Calu3 (cell line): Measurements from ENCODE around the gene BICDL2. TPM values are rescaled to one million over a fixed set of nuclear protein-coding genes. Genes with fewer than 3 reads are reported as not detected.

Experiments used
- BruUV-seq: library from RNA; stranded (reverse); fragments of 400-500 nt; replicated peaks from 2 replicates; lab custom pipeline; 2021; lab: Mats Ljungman, UMichigan
- CTCF ChIA-PET: fragments of 300-600 bp; sonication (Branson Sonifier 250); formaldehyde crosslinking; loops from one replicate; lab custom pipeline; 2022; ENCODE audit warnings: antibody characterized with exemption; lab: Charles Lee
- DNase-seq: peaks from one replicate; pipeline ENCODE4 v3.0.0; 2022
- H3K27ac Mint-ChIP-seq: one replicate; pipeline ENCODE4 v1.8.0; 2022; ENCODE audit warnings: mixed read lengths; ENCODE audit not compliant: unreplicated experiment
- H3K27me3 Mint-ChIP-seq: one replicate; pipeline ENCODE4 v1.8.0; 2022; ENCODE audit warnings: mixed read lengths; ENCODE audit not compliant: unreplicated experiment
- H3K36me3 Mint-ChIP-seq: one replicate; pipeline ENCODE4 v1.8.0; 2022; ENCODE audit warnings: mild to moderate bottlenecking, moderate library complexity, mixed read lengths; ENCODE audit not compliant: insufficient read depth, unreplicated experiment
- H3K4me1 Mint-ChIP-seq: one replicate; pipeline ENCODE4 v1.8.0; 2022; ENCODE audit warnings: mild to moderate bottlenecking, low read depth, mixed read lengths; ENCODE audit not compliant: unreplicated experiment
- H3K4me3 Mint-ChIP-seq: one replicate; pipeline ENCODE4 v1.8.0; 2022; ENCODE audit warnings: mild to moderate bottlenecking, low read depth, moderate library complexity, mixed read lengths; ENCODE audit not compliant: unreplicated experiment
- H3K9me3 Mint-ChIP-seq: one replicate; pipeline ENCODE4 v1.8.0; 2022; ENCODE audit warnings: low read depth, mixed read lengths; ENCODE audit not compliant: unreplicated experiment
- CTCF ChIP-seq: fragments of 200-600 bp; IDR thresholded peaks from one replicate; pipeline ENCODE4 v1.8.0; 2022; ENCODE audit warnings: antibody characterized with exemption; ENCODE audit not compliant: unreplicated experiment
- intact Hi-C: fragments of 100-400 bp; cut with micrococcal nuclease; formaldehyde crosslinking; loops from one replicate; pipeline ENCODE4 v1.10.0; 2022; ENCODE audit not compliant: unreplicated experiment
- total RNA-seq: library from RNA; stranded (reverse); gene quantifications from 2 replicates; pipeline ENCODE4 v1.2.3, GENCODE V29; 2022

Gene BICDL2
- total RNA-seq, 1 experiment from 2014 or later, result 59.4 TPM

DNA sequence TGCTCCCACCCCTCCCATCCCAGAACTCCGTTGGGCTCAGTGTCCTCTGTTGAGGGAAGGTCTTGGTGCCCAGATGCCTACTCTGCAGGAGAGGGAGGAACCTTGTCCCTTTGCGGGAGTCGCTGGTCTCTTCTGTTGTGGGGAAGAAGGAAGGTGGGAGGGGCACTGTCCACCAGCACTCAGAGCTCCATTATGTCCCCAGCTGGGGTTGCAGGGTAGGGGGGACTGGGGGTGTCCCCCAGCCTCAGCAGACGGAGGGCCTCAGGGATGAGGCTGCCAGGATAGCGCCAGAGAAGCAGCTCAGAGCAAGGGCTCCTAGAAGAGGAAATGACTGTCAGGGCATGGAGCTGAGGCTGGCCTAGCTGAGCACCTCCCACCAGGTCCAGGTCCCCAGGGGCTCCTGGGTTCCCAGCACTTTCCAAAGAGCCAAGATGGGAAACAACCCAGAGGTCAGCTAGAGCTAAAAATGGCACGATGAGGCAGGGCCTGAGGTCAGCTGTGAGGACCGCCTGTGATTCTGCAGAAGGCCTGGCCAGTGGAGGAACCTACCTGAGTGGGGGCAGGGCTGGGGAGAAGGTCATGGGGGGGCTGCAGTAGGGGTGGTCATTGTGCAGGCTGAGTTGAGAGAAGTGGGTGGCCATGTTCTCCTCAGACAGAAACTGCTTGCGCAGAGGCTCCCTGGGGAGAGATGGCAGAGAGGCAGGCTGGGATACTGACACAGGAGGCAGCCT, 13.9 kb downstream of the BICDL2 start:
- Mint-ChIP-seq H3K9me3 (no peaks in the 10 kb centered on the region), H3K4me3 (peak overlapping the region; percentile 80), H3K27me3 (no peaks in the 10 kb centered on the region), H3K36me3 (peaks cover 87% of the 10 kb centered on the region), H3K27ac (peak overlapping the region; percentile 89), H3K4me1 (peaks cover 30% of the 10 kb centered on the region)
- BruUV-seq, result TSS peak; percentile 40
- no peak for TF ChIP-seq CTCF
- intact Hi-C loops, result no loop called here
- CTCF ChIA-PET, result interaction anchor here (0.6 to 7.8 kb wide), 5 partner anchors 8 to 1105 kb away, joined by 3 to 126 read pairs (median 6); partner anchors contain the start of genes HS3ST6 and ZNF213
- no peak for DNase-seq

- CTCF ChIA-PET, result interaction anchor here (0.6 to 7.8 kb wide), 6 partner anchors 9 to 1104 kb away, joined by 3 to 126 read pairs (median 4); partner anchors contain the start of genes HS3ST6 and ZNF213
- peak; percentile 98 for DNase-seq
- Mint-ChIP-seq H3K27ac (peak overlapping the region; percentile 89), H3K4me1 (peaks cover 30% of the 10 kb centered on the region), H3K9me3 (no peaks in the 10 kb centered on the region), H3K27me3 (no peaks in the 10 kb centered on the region), H3K36me3 (peaks cover 84% of the 10 kb centered on the region), H3K4me3 (peak overlapping the region; percentile 80)
- BruUV-seq, result no TSS peak
- no peak for TF ChIP-seq CTCF
- intact Hi-C loops, result no loop called here
Measured at GRCh38 chr16:3022208-3022683, 14.5 kb downstream of the BICDL2 start.

GRCh38 chr16:3021449-3022207, 15.1 kb downstream of the BICDL2 start:
- DNase-seq, result peak; percentile 96
- no peaks in the 10 kb centered on the region for H3K9me3 Mint-ChIP-seq
- H3K36me3 Mint-ChIP-seq, result peaks cover 81% of the 10 kb centered on the region
- H3K4me1 Mint-ChIP-seq, result peaks cover 30% of the 10 kb centered on the region
- BruUV-seq, result TSS peak; percentile 63
- peak overlapping the region; percentile 80 for H3K4me3 Mint-ChIP-seq
- intact Hi-C loops, result no loop called here
- CTCF ChIA-PET, result interaction anchor here (0.6 to 7.8 kb wide), 9 partner anchors 9 to 113 kb away, joined by 3 to 126 read pairs (median 3); partner anchors contain the start of gene ZNF213
- peak overlapping the region; percentile 89 for H3K27ac Mint-ChIP-seq
- no peaks in the 10 kb centered on the region for H3K27me3 Mint-ChIP-seq
- no peak for TF ChIP-seq CTCF

- intact Hi-C loops, result loop anchor here (1.0 kb wide), 1 partner anchor 14 kb away; no protein-coding TSS in a partner anchor
- Mint-ChIP-seq H3K27ac (peak overlapping the region; percentile 89), H3K36me3 (peaks cover 73% of the 10 kb centered on the region), H3K4me1 (peaks cover 34% of the 10 kb centered on the region), H3K9me3 (no peaks in the 10 kb centered on the region), H3K27me3 (no peaks in the 10 kb centered on the region), H3K4me3 (peak overlapping the region; percentile 80)
- CTCF ChIA-PET, result interaction anchor here (0.6 to 7.8 kb wide), 9 partner anchors 7 to 73 kb away, joined by 3 to 126 read pairs (median 4); no protein-coding TSS in a partner anchor
- TF ChIP-seq CTCF, result no peak
- peak; percentile 98 for DNase-seq
- no TSS peak for BruUV-seq
Measured at GRCh38 chr16:3020604-3021448, 15.9 kb downstream of the BICDL2 start.
